HG03025 (cell line): ENCODE measurements around the gene STX11.
A peak's percentile ranks its signal among the peaks of the same experiment; 100 is the strongest.
"Not testable (repeated sequence)": the region's sequence is repeated elsewhere in the genome, so short reads cannot be mapped to it uniquely, and the experiment has no call there.

Experiments used
- ATAC-seq: cut with Tn5 transposase; IDR thresholded peaks from one replicate; pipeline ENCODE4 v1.9.1; 2021; ENCODE audit warnings: mild to moderate bottlenecking, moderate library complexity; ENCODE audit not compliant: unreplicated experiment, low FRiP score

The STX11 gene

DNA sequence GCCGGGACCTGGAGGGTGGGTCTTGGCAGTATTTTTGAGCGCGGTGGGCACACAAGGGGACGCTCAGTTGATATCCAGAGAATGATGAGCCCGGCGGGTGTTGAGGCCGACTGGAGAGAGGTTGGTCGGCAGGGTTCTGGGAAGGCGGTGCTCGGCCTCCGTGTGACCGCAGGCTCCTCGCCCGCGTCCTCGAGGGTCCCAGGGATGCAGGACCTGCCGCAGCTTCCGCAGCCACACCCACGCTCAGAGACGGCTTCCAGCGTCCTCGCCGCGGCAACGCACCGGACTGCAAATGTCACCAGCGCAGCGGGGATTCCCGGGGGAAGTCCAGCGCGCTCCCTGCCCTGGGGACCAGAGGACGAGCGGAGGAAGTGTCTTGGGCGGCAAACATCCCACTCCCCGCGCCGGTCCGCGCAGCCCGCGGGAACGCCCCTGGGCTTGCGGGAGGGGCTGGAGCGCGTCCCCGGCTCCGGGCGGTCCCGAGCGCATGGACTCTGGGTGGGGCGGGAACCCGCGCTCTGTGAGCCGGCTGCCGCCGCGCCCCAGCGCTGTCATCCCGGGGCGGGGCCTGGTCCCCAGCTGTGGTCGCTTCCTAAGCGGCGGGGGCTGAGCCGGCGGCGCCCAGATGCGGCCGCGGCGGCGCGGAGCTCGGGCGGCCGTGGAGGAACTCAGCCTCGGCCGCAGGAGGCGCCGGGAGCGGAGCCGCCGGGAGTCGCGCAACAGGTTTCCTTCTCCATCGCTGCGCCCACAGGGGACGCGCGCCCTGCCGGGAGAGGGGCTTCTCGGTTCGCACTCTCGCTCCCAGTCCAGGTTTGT, at the start of gene STX11:
Gene STX11 (plus strand): TSS at position 624 of the 816 bp plus-strand sequence. CDS start 36,111 bp downstream, outside the sequence.
- ATAC-seq: peak; percentile 68

GRCh38 chr6:144103026-144103563, 47.2 kb upstream of the STX11 start:
- no peak for ATAC-seq

GRCh38 chr6:144104488-144104887, 45.8 kb upstream of the STX11 start:
- ATAC-seq: no peak

DNA sequence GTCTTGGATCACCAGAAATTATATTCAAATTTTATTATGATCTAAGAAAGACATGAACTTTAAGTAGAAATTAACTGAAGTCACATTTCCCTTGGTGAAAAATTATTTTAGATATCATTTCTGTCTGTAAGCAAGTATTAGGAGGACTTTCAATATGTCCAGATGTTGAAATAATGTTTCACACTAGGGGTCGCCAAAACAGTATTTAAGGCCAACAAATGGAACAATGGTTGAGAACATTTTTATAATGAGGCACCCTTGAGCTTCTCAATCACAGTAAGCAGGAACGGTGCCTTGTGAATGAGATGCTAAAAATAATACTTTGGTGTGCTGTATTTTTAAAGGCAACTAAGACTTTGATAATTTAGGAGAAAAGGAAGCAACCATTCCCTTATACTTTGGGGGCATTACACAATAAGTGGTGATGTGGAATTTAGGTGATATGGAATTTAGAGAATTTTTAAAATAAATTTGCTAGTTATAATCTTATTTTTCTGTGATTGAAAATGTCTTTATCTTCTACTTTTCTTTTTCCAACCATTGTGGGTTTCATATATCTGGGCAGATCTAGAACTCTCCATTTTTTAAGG, 45.3 kb upstream of the STX11 start:
- ATAC-seq: no peak

- no peak for ATAC-seq
Observed at GRCh38 chr6:144106206-144106605, 44.1 kb upstream of the STX11 start.

- ATAC-seq: no peak
Observed at GRCh38 chr6:144110210-144110609, 40.1 kb upstream of the STX11 start.

DNA sequence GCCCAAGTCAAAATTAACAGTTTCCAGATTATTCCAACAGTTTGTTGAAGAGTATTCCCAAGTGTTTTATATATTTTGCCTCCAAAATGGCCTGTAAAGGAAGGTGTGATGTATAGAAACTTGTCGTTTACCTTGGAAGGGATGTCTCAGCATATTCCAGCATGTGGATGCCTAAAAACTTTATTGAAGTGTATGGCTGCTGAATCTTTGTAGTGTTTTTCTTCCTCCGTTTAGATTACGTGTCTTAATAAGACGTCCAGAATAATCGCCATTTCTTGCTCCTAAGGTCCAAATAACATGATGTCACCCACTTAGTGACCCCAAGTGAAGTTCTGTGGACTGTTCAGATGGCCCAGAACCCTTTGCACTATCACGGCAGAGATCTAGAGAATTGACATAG, 37.0 kb upstream of the STX11 start:
- no peak for ATAC-seq

DNA sequence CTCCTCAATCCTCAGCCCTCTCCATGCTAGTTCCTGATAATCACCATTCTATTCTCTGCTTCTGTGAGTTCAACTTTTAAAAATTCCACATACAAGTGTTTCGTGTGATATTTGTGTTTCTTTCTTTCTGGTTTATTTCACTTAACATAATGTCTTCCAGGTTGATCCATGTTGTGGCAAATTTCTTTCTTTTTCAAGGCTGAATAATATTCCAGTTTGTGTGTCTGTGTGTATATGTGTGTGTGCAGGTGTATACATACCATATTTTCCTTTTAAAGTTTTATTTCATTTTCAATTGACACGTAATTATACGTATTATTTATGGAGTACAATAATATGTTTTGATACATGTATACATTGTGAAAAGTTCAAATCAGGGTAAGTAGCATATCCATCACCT, 35.1 kb upstream of the STX11 start:
- ATAC-seq: no peak

GRCh38 chr6:144119376-144119775, 30.9 kb upstream of the STX11 start:
- ATAC-seq: no peak

DNA sequence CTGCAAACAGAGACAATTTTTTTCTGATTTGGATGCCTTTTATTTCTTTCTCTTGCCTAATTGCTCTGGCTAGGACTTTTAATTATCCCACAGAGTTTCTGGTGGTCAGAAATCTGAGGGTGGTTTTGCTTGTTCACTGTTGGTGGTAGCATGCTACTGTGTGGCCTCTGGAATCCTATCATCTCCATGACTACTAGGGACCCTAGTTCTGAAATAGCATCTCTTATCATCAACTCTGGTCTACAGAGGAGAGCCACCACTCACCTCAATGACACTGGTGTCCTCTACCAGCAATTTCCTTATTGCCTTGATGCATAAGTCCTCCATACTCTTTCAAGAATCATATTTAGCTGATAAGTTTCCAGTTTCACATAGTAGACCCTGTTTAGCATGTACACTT, 27.5 kb upstream of the STX11 start:
- no peak for ATAC-seq

- ATAC-seq: no peak
Observed at GRCh38 chr6:144123421-144123820, 26.9 kb upstream of the STX11 start.

DNA sequence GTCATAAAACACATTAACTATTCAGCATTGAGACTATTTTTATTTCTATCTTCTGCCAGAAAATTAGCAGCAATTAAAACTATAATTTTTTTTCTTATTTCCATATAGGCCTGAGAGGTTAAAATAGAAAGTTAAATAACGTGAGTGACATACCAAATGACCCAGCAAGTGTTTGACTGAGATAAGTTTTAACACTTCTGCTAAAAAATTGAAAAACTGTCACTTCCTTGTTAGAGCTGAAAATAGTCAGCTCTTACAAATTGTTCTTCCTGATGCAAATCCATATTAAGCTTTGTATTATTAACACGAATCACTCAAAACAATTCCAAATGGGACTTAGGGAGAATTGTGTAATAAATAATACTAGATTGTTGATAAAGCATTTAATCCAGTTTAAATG, 26.5 kb upstream of the STX11 start:
- ATAC-seq: no peak

DNA sequence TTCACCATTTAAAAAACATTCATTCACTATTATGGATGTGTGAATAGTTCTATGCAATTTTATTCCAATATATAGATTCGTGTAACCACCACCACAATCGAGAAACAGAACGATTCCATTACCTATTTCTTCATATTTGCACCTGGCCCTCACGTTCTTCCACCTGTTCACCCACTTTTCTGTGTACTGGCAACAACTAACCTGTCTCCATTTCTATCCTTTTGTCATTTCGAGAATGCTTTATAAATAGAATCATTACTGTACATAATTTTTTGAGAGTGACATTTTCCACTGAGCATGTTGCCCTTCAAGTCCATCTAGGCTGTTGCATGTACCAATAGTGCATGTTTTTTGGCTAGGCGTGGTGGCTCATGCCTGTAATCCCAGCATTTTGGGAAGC, 23.2 kb upstream of the STX11 start:
- ATAC-seq: no peak

GRCh38 chr6:144129469-144129868, 20.8 kb upstream of the STX11 start:
- no peak for ATAC-seq

GRCh38 chr6:144131248-144131709, 19.0 kb upstream of the STX11 start:
- ATAC-seq: no peak

GRCh38 chr6:144132167-144132690, 18.1 kb upstream of the STX11 start:
- not testable (repeated sequence) for ATAC-seq

GRCh38 chr6:144133225-144133821, 17.0 kb upstream of the STX11 start:
- ATAC-seq: no peak

- ATAC-seq: no peak
Observed at GRCh38 chr6:144134176-144134575, 16.1 kb upstream of the STX11 start.

GRCh38 chr6:144134737-144135136, 15.6 kb upstream of the STX11 start:
- no peak for ATAC-seq

- ATAC-seq: no peak
Observed at GRCh38 chr6:144138542-144138941, 11.8 kb upstream of the STX11 start.

DNA sequence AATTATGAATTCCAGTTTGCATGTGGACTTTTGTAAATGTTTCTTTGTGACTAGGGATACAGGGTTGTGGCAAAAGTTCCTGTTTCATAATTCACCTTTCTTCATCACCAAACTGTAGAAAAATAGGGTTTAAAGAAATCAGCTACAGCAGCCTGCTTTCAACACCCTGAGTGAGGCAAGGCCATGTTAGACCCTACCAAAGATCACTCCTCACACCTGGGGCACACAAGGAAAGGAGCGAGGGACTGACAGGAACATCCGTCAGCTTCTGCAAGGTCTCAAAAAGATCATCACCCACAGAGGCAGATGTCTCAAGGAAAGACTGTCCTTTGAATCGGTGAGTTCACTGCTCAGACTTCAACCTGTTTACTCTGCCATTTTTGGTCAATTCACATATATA, 10.5 kb upstream of the STX11 start:
- no peak for ATAC-seq
